Measurements from ENCODE around the gene GRIK1.

GRCh38 chr21:29777160-29777559, 162.6 kb downstream of the GRIK1 start:
- TF ChIP-seq CTCF (IDR thresholded peaks at IDR 0.05) (no peak), POLR2A (IDR thresholded peaks at IDR 0.05) (no peak)

All from vagina (tissue), 2 donors.